Measurements from ENCODE around the gene MAPK1.
"Not testable (repeated sequence)": the region's sequence is repeated elsewhere in the genome, so short reads cannot be mapped to it uniquely, and the experiment has no call there.

The MAPK1 gene

DNA sequence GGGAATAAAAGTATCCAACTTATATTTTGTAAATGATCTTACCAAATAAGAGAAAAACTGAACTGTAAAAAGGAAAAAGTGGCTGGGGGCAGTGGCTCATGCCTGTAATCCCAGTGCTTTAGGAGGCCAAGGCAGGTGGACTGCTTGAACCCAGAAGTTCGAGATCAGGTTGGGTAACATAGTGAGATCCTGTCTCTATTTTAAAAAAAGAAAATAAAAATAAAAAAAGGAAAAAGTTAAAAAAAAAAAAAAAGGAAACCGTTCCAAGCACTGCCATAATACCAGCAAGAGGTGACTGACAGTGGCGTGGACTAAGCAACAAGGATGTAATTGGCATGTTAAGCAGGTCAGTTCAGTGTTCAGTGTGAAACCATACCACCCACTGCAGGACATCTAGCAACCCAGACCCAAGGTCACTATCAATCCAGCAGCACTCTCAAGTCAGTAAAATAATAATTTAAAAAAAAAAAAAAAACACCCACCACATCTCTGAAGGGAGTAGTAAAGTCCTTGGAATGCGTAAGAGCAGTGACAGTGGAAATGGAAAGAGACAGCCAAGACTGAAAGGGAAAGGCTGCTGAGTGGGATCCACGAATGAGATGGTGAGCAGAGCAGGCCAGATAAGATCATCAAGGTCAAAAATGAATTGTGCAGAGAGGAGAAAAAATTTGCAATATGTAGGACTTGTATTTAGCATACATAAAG lies 43.6 kb downstream of the MAPK1 start:
- no peak for FAIRE-seq
- no peak for DNase-seq (ENCODE audit: low spot score)

- DNase-seq (ENCODE audit: low spot score) (no peak), FAIRE-seq (no peak)
Measured at GRCh38 chr22:21819183-21819770, 48.2 kb downstream of the MAPK1 start.

DNA sequence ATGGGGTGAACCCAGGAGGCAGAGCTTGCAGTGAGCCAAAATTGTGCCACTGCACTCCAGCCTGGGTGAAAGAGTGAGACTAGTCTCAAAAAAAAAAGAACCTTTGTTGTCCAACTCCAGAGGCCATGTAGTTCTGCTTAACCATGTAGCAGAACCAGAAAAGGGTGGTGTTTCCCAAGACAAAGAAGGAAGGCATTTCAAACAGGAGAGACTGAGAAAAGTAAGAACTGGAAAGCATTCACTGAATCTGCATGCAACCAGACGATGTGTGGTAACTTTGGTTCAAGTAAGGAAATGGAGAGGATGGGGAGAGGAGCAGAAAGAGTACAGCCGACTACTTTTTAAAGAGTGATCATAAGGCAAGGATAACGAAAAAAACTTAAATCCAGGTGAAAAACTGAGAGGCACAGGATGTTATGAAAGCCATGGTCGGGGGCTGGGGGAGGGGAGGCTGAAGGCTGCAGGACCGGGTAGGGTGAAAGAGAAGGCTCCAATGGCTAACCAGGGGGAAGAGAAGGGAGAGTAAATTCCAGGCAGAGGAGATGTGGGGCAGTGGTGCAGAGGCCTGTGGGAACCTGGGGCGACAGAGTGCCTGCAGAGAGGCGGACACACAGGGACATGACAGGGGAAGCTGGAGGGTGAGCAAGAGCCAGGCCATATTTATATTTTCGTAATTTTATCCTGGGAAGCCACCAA lies 48.8 kb downstream of the MAPK1 start:
- FAIRE-seq (no peak), DNase-seq (ENCODE audit: low spot score) (no peak)

GRCh38 chr22:21817497-21817853 lies 50.0 kb downstream of the MAPK1 start:
- FAIRE-seq; DNase-seq (ENCODE audit: low spot score): not testable (repeated sequence)

DNA sequence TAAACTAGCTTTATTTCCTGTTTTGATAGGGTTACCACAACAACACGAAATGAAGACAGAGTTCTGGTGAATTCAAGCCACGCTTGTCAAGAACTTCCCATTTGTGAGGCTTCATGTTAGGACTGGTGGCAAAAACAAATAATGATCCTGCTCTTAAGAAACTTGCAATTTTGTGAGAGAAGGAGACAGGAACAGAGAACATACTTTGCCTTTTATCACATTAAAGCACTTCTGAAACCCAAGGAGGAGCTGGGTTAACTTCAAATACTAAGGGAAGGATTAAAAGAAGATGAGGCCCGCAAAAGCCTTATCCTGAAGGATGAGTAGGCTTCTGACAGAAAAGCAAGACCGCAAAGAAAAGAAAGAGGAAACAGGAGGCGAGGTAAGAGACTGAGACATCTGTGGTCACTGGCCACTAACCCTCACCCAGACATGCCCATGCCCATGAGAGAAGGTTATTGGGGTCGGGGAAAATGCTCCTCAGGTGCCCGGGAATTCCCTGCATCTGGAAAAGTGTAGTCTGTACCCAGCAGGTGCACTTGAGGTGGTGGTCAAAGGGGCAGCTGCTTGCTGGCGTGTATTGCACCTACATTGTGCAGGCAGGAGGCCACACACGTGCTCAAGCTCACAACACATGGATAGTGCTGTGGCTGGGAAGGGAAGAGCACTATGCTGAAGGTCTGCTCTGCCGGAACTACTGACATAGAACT lies 50.5 kb downstream of the MAPK1 start:
- no peak for DNase-seq (ENCODE audit: low spot score)
- FAIRE-seq: no peak

GRCh38 chr22:21816472-21816786 lies 51.0 kb downstream of the MAPK1 start:
- FAIRE-seq (no peak), DNase-seq (ENCODE audit: low spot score) (no peak)

GRCh38 chr22:21815958-21816357 lies 51.5 kb downstream of the MAPK1 start:
- FAIRE-seq (no peak), DNase-seq (ENCODE audit: low spot score) (no peak)

DNA sequence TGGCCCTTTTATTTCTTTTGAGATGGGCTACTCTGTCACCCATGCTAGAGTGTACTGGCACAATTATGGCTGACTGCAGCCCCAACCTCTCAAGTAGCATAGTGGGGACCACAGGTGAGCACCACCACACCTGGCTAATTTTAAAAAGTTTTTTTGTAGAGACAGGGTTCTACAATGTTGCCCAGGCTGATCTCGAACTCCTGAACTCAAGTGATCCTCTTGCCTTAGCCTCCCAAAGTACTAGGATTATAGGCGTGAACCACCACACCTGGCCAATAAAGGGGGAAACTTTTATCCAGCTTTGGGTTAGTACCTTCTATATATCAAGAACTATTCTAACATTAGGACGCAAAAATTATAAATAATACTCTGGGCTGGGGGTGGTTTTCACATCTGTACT lies 52.1 kb downstream of the MAPK1 start:
- DNase-seq (ENCODE audit: low spot score) (no peak), FAIRE-seq (no peak)

DNA sequence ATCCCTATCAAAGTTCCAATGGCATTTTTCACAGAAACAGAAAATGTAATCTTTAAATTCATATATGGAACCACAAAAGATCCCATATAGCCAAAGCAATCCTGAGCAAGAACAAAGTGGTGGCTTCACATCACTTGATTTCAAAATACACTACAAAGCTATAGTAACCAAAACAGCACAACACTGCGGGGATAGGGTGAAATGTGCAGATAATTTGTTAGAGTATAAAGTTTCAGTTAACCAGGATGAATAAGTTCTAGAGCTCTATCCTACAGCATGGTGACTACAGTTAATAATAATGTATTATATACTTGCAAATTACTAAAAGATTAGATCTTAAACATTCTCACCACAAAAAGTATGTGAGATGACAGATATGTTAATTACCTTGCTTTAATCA lies 55.5 kb downstream of the MAPK1 start:
- no peak for FAIRE-seq
- no peak for DNase-seq (ENCODE audit: low spot score)

DNA sequence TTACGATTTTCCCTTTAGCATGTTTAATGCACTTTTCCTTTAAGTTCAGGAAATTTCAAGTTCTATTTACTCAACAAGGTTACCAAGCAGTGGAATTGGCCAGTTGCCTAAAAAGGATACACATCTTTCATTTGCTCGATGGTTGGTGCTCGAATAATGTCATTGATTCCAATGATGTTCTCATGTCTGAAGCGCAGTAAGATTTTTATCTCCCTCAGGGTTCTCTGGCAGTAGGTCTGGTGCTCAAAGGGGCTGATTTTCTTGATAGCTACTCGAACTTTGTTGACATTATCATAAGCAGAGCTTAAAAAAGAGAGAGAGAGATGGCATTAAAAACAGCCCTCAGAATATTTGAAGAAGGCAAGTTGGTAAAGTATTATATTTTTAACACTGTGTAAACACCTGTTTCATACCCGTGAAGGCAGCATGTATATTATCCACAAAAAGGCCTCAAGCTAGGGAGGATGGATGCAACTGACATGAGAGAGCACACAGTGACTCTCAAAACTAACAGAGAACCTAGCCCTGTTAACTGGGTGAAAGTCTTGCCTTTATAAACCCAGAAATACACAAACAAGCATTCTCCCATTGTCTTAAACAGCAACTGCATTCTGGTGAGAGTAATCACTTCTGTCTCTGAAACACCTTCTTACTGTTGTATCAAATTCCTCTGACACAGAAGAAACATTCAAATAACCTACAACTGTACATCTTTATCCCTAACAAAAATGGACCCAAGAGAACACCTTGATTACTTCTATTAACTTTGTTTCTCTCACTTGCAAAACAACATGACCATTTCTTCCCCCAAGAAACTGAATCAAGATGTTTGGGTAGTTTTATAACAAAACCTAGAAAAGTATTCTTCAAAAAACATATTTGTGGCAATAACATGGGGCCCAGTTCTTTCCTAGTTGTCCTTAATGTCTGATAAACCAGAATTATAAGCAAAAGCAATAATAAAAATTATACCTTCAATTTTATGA lies 59.6 kb downstream of the MAPK1 start:
- peak; percentile 79 for FAIRE-seq
- no peak for DNase-seq (ENCODE audit: low spot score)

DNA sequence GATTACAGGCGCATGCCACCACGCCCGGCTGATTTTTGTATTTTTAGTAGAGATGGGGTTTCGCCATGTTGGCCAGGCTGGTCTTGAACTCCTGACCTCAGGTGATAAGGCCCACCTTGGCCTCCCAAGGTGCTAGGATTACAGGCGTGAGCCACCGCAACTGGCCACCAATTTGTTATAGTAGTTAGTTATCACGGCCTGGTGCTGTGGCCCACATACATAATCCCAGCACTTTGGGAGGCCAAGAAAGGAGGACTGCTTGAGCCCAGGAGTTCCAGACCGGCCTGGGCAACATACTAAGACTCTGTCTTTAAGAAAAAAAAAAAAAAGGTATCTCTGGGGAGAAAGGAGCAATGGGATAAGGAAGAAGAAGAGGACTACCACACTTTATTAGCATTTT lies 62.1 kb downstream of the MAPK1 start:
- not testable (repeated sequence) for DNase-seq (ENCODE audit: low spot score); FAIRE-seq

DNA sequence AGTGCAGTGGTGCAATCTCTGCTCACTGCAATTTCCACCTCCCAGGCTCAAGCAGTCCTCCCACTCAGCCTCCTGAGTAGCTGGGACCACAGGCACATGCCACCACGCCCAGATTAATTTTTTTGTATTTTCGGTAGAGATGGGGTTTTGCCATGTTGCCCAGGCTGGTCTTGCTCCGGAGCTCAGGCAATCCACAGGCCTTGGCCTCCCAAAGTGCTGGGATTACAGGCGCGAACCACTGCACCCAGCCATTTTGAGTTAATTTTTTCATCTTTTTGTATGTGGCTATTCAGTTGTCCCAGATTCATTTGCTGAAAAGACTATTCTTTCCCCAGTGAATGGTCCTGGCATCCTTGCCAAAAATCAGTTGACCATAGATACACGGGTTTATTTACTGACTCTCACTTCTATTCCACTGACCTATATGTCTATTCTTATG lies 63.6 kb downstream of the MAPK1 start:
- FAIRE-seq: no peak

GRCh38 chr22:21802673-21803072 lies 64.8 kb downstream of the MAPK1 start:
- FAIRE-seq: no peak
- DNase-seq (ENCODE audit: low spot score): no peak

More for the DNA sequence above, 63.6 kb downstream of the MAPK1 start:
- no peak for DNase-seq (ENCODE audit: low spot score)

DNA sequence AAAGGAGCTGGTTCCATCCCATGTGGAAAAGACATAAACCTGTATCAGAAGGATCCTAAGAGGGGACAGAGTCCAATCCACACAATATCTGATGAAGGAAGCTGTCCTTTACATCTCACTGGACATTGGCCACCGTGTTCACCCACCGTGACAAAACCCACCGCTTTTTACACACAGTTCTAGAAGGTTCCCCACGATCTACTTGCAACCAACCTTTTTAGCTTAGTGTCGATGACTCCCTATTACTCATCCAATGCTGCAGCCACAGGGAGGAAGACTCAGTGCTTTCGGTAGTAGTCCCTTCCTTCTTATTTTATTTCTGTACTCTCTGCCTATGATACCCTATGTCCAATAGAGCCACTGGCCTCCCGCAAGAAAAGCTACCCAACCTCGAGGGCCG lies 65.4 kb downstream of the MAPK1 start:
- FAIRE-seq (no peak), DNase-seq (ENCODE audit: low spot score) (no peak)

- not testable (repeated sequence) for DNase-seq (ENCODE audit: low spot score); FAIRE-seq
Measured at GRCh38 chr22:21801304-21801644, 66.2 kb downstream of the MAPK1 start.

DNA sequence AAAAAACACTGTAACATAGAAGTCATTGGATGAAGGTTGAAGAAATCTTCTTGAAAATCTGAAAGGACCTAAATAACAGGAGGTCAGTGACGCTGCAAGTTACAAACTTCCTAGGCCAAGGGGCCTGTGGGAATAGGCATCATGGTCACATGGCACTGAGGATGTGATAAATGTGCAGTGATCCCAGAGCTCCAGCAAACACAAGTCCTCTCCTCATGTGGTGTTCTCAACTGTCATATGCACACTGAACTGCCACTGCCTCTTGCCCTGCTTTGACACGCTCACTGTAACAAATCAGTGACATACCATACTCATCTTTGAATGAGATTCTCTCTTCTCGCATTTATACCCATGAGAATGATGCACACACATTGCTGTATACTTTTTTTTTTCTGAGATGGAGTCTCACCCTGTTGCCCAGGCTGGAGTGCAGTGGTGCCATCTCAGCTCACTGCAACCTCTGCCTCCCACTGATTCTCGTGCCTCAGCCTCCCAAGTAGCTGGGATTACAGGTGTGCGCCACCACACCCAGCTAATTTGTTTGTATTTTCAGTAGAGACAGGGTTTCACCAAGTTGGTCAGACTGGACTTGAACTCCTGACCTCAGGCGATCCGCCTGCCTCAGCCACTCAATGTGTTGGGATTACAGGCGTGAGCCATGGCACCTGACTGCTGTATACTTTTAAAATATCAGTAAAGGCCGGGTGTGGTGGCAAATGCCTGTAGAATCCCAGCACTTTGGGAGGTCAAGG lies 66.7 kb downstream of the MAPK1 start:
- FAIRE-seq (peak; percentile 63), DNase-seq (ENCODE audit: low spot score) (no peak)

DNA sequence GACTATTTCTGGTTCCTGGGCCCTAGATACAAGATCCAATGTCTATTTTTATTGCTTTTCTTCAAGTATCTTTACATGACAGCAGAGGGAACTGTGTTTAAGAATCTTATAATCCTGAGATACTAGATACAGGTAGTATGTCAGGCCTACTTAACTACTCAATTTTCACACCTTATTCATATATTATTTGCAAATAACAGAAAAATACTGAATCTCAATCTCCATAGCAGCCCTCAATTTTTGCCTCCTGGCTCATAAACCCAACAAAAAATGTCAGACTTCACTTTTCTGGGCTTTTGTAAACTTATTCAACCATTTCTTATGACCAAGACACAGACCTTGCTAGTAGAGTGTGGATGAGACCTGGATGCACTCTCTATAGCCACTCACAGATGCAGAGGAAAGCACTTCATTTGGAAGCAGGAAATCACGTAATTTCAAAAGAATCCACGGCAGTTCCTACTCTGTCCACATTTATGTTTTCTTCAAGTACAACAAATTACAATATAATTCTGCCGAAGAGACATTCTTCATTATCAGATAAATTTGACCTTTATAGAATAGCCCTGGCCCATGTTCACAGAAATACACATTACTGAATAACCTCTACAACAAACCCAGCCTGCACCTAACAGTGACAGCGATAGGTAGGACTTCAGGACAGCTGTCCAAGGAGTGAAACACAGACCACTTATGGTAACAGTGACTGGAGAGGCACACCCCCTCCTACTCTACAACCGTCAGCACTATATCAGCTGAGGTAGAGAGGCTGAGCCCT lies 69.8 kb downstream of the MAPK1 start:
- no peak for FAIRE-seq

GRCh38 chr22:21796863-21797262 lies 70.6 kb downstream of the MAPK1 start:
- DNase-seq (ENCODE audit: low spot score) (no peak), FAIRE-seq (no peak)

More for the DNA sequence above, 69.8 kb downstream of the MAPK1 start:
- no peak for DNase-seq (ENCODE audit: low spot score)

DNA sequence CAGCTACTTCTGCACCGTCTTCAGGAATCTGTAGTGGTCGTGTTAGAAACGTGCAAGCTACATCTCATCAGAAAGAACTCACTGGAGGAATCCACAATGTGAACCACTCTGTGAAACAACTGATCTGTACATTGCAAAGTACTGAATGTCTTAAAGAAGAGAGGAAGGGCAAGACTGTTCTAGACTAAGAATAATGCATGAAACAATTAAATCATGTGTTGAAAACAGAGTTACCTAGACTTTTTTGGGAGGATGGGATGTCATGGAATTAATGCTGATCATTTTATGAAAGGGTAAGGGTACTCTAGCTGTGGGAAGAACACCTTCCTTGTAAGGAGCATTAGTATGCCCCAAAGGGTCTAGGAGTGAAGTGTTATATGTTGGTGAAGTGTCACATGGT lies 71.2 kb downstream of the MAPK1 start:
- DNase-seq (ENCODE audit: low spot score): no peak
- no peak for FAIRE-seq

- FAIRE-seq; DNase-seq (ENCODE audit: low spot score): not testable (repeated sequence)
Measured at GRCh38 chr22:21793716-21794115, 73.7 kb downstream of the MAPK1 start.

Measured in urothelium cell line (cell line).